PC-9 (cell line): ENCODE results near the gene OSTM1. TPM values are rescaled to one million over a fixed set of nuclear protein-coding genes. Genes with fewer than 3 reads are reported as not detected.

ENCODE experiments used
- BruUV-seq: library from RNA; stranded (reverse); fragments of 400-500 nt; replicated peaks from 2 replicates; lab custom pipeline; 2021; lab: Mats Ljungman, UMichigan
- CTCF ChIA-PET: fragments of 300-600 bp; sonication (Branson Sonifier 250); formaldehyde crosslinking; loops from one replicate; lab custom pipeline; 2022; ENCODE audit warnings: antibody characterized with exemption; lab: Charles Lee
- POLR2A ChIA-PET: fragments of 300-600 bp; sonication (Branson Sonifier 250); formaldehyde crosslinking; loops from one replicate; lab custom pipeline; 2022; ENCODE audit warnings: antibody characterized with exemption; ENCODE audit not compliant: unreplicated experiment; lab: Charles Lee
- DNase-seq, 2 experiments: peaks; one replicate each; pipeline versions ENCODE4 v3.0.0 to v3.0.0-alpha.2; 2015 to 2022; ENCODE audit warnings: mixed read lengths in 1 of 2
- H2AFZ ChIP-seq: fragments of 200-600 bp; sonication (generic); 2 replicates; pipeline ENCODE4 v1.8.1; 2017; ENCODE audit warnings: antibody characterized with exemption
- H3F3A ChIP-seq: fragments of 200-600 bp; sonication (generic); 2 replicates; pipeline ENCODE4 v1.8.1; 2017; ENCODE audit warnings: antibody characterized with exemption, mild to moderate bottlenecking, low read depth; ENCODE audit not compliant: insufficient read depth
- H3K27ac ChIP-seq: fragments of 200-600 bp; sonication (generic); 2 replicates; pipeline ENCODE4 v1.6.1; 2016; ENCODE audit warnings: mixed run types
- H3K27me3 ChIP-seq: fragments of 200-600 bp; sonication (generic); 2 replicates; pipeline ENCODE4 v1.6.1; 2016; ENCODE audit warnings: low read depth, mixed run types; ENCODE audit not compliant: insufficient read depth
- H3K36me3 ChIP-seq: fragments of 200-600 bp; sonication (generic); 2 replicates; pipeline ENCODE4 v1.6.1; 2016; ENCODE audit warnings: low read depth, mixed run types
- H3K4me1 ChIP-seq: fragments of 200-600 bp; sonication (generic); replicated peaks from 2 replicates; pipeline ENCODE4 v1.6.1; 2016; ENCODE audit warnings: mixed run types; ENCODE audit not compliant: insufficient read depth
- H3K4me2 ChIP-seq: fragments of 200-600 bp; sonication (generic); 2 replicates; pipeline ENCODE4 v1.6.1; 2017; ENCODE audit warnings: mixed run types
- H3K4me3 ChIP-seq: fragments of 200-600 bp; sonication (generic); 2 replicates; pipeline ENCODE4 v1.6.1; 2016; ENCODE audit warnings: mixed run types
- H3K79me2 ChIP-seq: fragments of 200-600 bp; sonication (generic); 2 replicates; pipeline ENCODE4 v1.6.1; 2017; ENCODE audit warnings: low read depth, mixed run types
- H3K9me2 ChIP-seq: fragments of 200-600 bp; sonication (generic); 2 replicates; pipeline ENCODE4 v1.8.1; 2017; ENCODE audit warnings: mild to moderate bottlenecking; ENCODE audit not compliant: insufficient read depth
- H3K9me3 ChIP-seq: fragments of 200-600 bp; sonication (generic); 2 replicates; pipeline ENCODE4 v1.8.1; 2016; ENCODE audit warnings: low read depth; ENCODE audit not compliant: insufficient read depth
- H4K20me1 ChIP-seq: fragments of 200-600 bp; sonication (generic); 2 replicates; pipeline ENCODE4 v1.8.1; 2017; ENCODE audit not compliant: insufficient read depth
- EZH2 ChIP-seq: fragments of 200-600 bp; sonication (generic); IDR thresholded peaks from 2 replicates; pipeline ENCODE4 v1.8.0; 2017; ENCODE audit warnings: antibody characterized with exemption, low read depth
- intact Hi-C: fragments of 100-400 bp; cut with micrococcal nuclease; formaldehyde crosslinking; loops from one replicate; pipeline ENCODE4 v1.10.0; 2022; ENCODE audit not compliant: unreplicated experiment
- total RNA-seq: library from RNA; stranded (reverse); gene quantifications from 2 replicates; pipeline ENCODE4 v1.2.3, GENCODE V29; 2021
- TF ChIP-seq, protein P1 (sequence below): fragments of 200-600 bp; sonication (generic); conservative IDR thresholded peaks from 2 replicates; pipeline ENCODE4 v1.6.1; 2017; ENCODE audit warnings: mixed run types, antibody characterized with exemption, mild to moderate bottlenecking, moderate library complexity

Gene OSTM1
- total RNA-seq, 1 experiment from 2014 or later, result 13.7 TPM

DNA sequence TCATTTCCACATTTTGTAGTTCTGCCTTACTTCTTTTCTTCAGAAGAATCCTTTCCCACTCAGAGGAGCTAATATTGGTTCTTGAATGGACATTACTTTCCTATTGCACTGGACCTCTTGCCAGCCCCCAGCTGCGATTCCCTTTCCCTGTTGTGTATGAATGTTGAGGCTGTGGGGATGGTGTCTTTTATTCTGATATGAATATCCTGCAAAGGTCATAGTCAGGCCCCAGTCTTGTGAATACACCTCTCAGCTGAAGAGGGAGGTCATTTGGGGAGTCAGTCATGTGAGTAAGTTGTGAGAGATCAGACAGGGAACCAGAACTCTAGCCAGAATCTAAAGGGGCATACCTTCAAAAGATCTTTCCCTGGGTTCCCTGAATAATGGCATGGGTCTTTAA is 32.6 kb upstream of the OSTM1 start:
- H4K20me1 ChIP-seq, result no peaks in the 10 kb centered on the region
- H3F3A ChIP-seq, result no peaks in the 10 kb centered on the region; the same call in 1 of the 2 replicates
- H3K9me2 ChIP-seq, result no peaks in the 10 kb centered on the region
- H3K4me1 ChIP-seq, result peaks cover 10% of the 10 kb centered on the region; the same call in 1 of the 2 replicates
- H3K27ac ChIP-seq, result no peak overlapping the region
- no peaks in the 10 kb centered on the region for H3K36me3 ChIP-seq
- intact Hi-C loops, result no loop called here
- ChIA-PET POLR2A (no interaction called here), CTCF (no interaction called here)
- no peak overlapping the region for H3K4me2 ChIP-seq
- no TSS peak for BruUV-seq
- H3K9me3 ChIP-seq, result no peaks in the 10 kb centered on the region
- no peak overlapping the region for H3K4me3 ChIP-seq
- TF ChIP-seq, protein P1, sequence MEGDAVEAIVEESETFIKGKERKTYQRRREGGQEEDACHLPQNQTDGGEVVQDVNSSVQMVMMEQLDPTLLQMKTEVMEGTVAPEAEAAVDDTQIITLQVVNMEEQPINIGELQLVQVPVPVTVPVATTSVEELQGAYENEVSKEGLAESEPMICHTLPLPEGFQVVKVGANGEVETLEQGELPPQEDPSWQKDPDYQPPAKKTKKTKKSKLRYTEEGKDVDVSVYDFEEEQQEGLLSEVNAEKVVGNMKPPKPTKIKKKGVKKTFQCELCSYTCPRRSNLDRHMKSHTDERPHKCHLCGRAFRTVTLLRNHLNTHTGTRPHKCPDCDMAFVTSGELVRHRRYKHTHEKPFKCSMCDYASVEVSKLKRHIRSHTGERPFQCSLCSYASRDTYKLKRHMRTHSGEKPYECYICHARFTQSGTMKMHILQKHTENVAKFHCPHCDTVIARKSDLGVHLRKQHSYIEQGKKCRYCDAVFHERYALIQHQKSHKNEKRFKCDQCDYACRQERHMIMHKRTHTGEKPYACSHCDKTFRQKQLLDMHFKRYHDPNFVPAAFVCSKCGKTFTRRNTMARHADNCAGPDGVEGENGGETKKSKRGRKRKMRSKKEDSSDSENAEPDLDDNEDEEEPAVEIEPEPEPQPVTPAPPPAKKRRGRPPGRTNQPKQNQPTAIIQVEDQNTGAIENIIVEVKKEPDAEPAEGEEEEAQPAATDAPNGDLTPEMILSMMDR, result no peak
- TF ChIP-seq EZH2, result no peak
- DNase-seq, result no peak
- H2AFZ ChIP-seq, result no peak overlapping the region
- no peaks in the 10 kb centered on the region for H3K79me2 ChIP-seq
- H3K27me3 ChIP-seq, result no peaks in the 10 kb centered on the region

DNA sequence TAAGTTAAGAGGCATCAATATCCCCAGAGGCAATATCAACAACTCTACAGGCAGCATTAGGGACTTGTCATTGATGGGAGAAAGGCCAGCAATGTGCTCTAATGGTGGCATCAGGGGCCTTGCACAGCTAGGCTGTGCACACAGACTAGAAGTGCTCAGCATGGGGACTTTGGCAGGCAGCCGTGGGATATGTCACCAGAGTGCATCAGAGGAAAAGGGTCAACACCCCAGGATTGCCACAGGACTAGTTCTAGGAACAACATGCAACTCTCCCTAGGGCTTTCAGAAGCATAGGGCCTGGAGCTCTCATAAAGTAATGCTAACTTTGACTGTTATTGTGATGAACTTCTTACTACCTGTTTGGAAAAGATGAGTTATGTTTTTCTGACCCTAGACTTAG is 32.2 kb upstream of the OSTM1 start:
- no peaks in the 10 kb centered on the region for H3K9me2 ChIP-seq
- peaks cover 10% of the 10 kb centered on the region; the same call in 1 of the 2 replicates for H3K4me1 ChIP-seq
- H3K79me2 ChIP-seq, result no peaks in the 10 kb centered on the region
- ChIA-PET POLR2A (no interaction called here), CTCF (no interaction called here)
- no peak for DNase-seq
- intact Hi-C loops, result no loop called here
- no peak overlapping the region for H3K4me2 ChIP-seq
- H3K36me3 ChIP-seq, result no peaks in the 10 kb centered on the region
- no peaks in the 10 kb centered on the region; the same call in 1 of the 2 replicates for H3F3A ChIP-seq
- H3K4me3 ChIP-seq, result no peak overlapping the region
- no peak overlapping the region for H2AFZ ChIP-seq
- BruUV-seq, result no TSS peak
- H3K9me3 ChIP-seq, result no peaks in the 10 kb centered on the region
- TF ChIP-seq EZH2, result no peak
- TF ChIP-seq, protein P1, result no peak
- H3K27me3 ChIP-seq, result no peaks in the 10 kb centered on the region
- no peak overlapping the region for H3K27ac ChIP-seq
- no peaks in the 10 kb centered on the region for H4K20me1 ChIP-seq

DNA sequence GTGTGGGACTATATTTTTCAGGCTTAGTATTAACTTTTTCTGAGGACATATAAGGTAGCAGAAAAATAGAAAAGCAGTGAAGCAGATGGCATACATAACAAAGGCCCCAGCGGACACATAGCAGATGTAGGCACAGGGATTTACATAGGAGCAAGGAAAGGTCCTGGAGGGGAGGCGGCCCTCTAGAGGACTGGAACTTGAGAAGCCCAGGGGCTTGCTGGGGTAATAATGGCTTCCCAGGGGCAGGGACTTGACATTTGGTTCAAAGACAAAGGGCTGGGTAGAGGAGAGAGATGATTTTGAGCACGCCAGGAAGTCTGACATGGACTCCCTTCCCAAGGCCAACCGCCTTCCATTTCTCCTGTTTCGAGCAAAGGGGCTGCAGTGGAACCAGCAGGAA is 31.7 kb upstream of the OSTM1 start:
- no peaks in the 10 kb centered on the region; the same call in 1 of the 2 replicates for H3F3A ChIP-seq
- no peaks in the 10 kb centered on the region for H3K9me3 ChIP-seq
- no TSS peak for BruUV-seq
- no peaks in the 10 kb centered on the region for H3K36me3 ChIP-seq
- no peaks in the 10 kb centered on the region for H3K9me2 ChIP-seq
- H3K4me1 ChIP-seq, result peaks cover 10% of the 10 kb centered on the region; the same call in 1 of the 2 replicates
- no peak overlapping the region for H3K27ac ChIP-seq
- H3K4me2 ChIP-seq, result no peak overlapping the region
- intact Hi-C loops, result no loop called here
- H3K27me3 ChIP-seq, result no peaks in the 10 kb centered on the region
- H2AFZ ChIP-seq, result no peak overlapping the region
- no peaks in the 10 kb centered on the region for H3K79me2 ChIP-seq
- TF ChIP-seq EZH2, result no peak
- TF ChIP-seq, protein P1, result no peak
- ChIA-PET CTCF (no interaction called here), POLR2A (no interaction called here)
- DNase-seq, result no peak
- H4K20me1 ChIP-seq, result no peaks in the 10 kb centered on the region
- H3K4me3 ChIP-seq, result no peak overlapping the region
